ENCODE data around the gene STMND1. TPM values are rescaled to one million over a fixed set of nuclear protein-coding genes. Genes with fewer than 3 reads are reported as not detected.

Gene STMND1
- total and polyA plus RNA-seq, 4 donors: not detected

DNA sequence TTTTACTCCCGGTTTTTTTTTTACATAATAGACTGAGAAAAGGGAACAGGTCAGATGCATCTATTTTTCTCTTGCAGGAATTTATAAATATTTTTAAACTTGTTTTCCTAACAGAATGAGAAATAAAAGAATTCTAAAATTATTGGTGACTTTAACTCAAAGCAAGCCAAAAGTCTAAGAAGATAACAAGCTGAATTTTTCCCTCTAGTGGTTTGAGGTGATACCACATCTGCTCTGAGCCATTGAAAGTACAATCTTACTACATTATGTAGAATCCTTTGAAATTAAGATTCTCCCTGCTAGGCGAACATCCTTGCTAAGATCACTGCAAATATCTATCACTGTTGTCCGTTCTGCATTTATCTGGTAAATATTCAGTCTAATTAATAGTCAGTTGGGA lies 10.7 kb upstream of the STMND1 start:
- H3K36me3 ChIP-seq (ENCODE audit: control insufficient read depth in 1 of 2, insufficient read depth in 2 of 2, low read length in 1 of 2): no peaks in the 10 kb centered on the region
- intact Hi-C loops (cut with DNase I): no loop called here

DNA sequence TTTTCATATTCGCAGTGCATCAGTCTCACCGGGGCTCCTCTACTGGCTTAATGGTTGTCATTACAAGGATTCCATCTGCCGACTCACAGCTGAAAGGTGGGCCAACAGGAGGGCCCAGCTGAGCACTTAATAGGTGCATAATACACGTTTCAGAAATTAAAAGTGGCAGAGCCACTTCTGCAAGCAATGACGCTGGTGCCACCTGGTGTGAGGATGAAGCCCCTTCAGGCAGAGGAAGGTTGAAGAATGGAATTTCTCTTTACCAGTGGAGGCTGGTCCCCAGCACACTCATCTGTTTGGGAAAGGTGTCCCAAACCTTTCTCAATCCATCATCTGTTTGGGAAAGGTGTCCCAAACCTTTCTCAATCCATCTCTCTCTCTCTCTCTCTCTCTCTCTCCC lies 8.2 kb upstream of the STMND1 start:
- intact Hi-C loops (cut with DNase I): no loop called here
- Histone ChIP-seq H3K36me3 (ENCODE audit: control insufficient read depth in 1 of 2, insufficient read depth in 2 of 2, low read length in 1 of 2) (no peaks in the 10 kb centered on the region), H3K9me3 (ENCODE audit: control insufficient read depth, low read length) (no peaks in the 10 kb centered on the region), H3K27me3 (ENCODE audit: control insufficient read depth in 1 of 2, insufficient read depth in 2 of 2, low read length in 1 of 2) (no peaks in the 10 kb centered on the region), H3K4me1 (ENCODE audit: control insufficient read depth in 1 of 2, insufficient read depth in 2 of 2, low read length in 2 of 2) (no peaks in the 10 kb centered on the region), H3K4me3 (ENCODE audit: low read length in 2 of 2) (no peak overlapping the region), H3K27ac (ENCODE audit: low read depth in 1 of 2, low read length in 2 of 2) (no peak overlapping the region)
- WGBS, 2 donors: 49 to 52% methylated on average over 5 of the region's 5 CpGs
- no peak for DNase-seq
- no peak for ATAC-seq (ENCODE audit: low FRiP score)

More for the DNA sequence above, 10.7 kb upstream of the STMND1 start:
- Histone ChIP-seq H3K27me3 (ENCODE audit: control insufficient read depth in 1 of 2, insufficient read depth in 2 of 2, low read length in 1 of 2) (no peaks in the 10 kb centered on the region), H3K4me1 (ENCODE audit: control insufficient read depth in 1 of 2, insufficient read depth in 2 of 2, low read length in 2 of 2) (no peaks in the 10 kb centered on the region), H3K27ac (ENCODE audit: low read depth in 1 of 2, low read length in 2 of 2) (no peak overlapping the region), H3K4me3 (ENCODE audit: low read length in 2 of 2) (no peak overlapping the region), H3K9me3 (ENCODE audit: control insufficient read depth, low read length) (no peaks in the 10 kb centered on the region)
- 87 to 90% methylated on average over 3 of the region's 3 CpGs for WGBS, 2 donors
- ATAC-seq (ENCODE audit: low FRiP score): no peak
- DNase-seq: no peak

DNA sequence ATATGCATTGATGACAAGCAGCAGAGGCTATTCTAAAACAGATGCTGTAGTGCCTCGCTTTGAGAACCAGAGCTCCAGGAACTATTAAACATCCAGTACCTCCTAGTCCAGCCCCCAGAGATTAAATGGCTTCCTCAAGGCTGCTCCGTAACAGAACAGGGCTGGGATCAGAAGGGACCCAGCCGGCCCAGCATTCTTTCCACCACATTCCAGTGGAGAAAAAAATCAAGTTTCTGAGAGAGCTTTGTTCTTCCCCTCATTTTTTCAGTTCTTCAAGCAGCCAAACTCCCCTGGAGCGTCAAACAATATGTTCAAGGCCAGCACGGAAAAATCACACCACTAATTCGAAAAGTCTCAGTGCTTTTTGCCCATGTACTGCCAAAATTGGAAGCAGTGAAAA lies 5.8 kb upstream of the STMND1 start:
- no peaks in the 10 kb centered on the region for H3K9me3 ChIP-seq (ENCODE audit: control insufficient read depth, low read length)
- H3K4me1 ChIP-seq (ENCODE audit: control insufficient read depth in 1 of 2, insufficient read depth in 2 of 2, low read length in 2 of 2): no peaks in the 10 kb centered on the region
- WGBS, 2 donors: 20 to 29% methylated on average over 6 of the region's 6 CpGs
- H3K27me3 ChIP-seq (ENCODE audit: control insufficient read depth in 1 of 2, insufficient read depth in 2 of 2, low read length in 1 of 2): no peaks in the 10 kb centered on the region
- ATAC-seq (ENCODE audit: low FRiP score) (no peak), DNase-seq (no peak)
- H3K27ac ChIP-seq (ENCODE audit: low read depth in 1 of 2, low read length in 2 of 2): no peak overlapping the region
- H3K36me3 ChIP-seq (ENCODE audit: control insufficient read depth in 1 of 2, insufficient read depth in 2 of 2, low read length in 1 of 2): no peaks in the 10 kb centered on the region
- H3K4me3 ChIP-seq (ENCODE audit: low read length in 2 of 2): no peak overlapping the region
- intact Hi-C loops (cut with DNase I): no loop called here

DNA sequence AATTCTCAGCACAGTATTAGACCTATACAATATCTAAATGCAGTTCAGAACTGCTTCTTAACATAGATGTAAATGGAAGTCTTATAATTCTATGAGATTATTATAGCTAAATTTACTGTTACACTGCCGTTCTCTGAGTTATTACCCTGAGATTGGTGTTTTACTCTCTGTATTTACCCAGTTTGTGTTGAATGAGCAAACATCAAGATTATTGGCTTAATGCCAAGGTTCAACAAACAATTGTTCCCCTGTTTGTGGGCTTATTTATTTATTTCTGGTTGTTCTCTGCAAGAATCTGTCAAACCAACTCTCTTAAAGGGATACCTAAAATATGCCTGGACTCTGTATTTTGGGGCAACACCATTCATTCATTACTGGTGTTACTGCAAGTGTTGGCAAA lies 5.2 kb upstream of the STMND1 start:
- Histone ChIP-seq H3K4me1 (ENCODE audit: control insufficient read depth in 1 of 2, insufficient read depth in 2 of 2, low read length in 2 of 2) (no peaks in the 10 kb centered on the region), H3K9me3 (ENCODE audit: control insufficient read depth, low read length) (no peaks in the 10 kb centered on the region), H3K27ac (ENCODE audit: low read depth in 1 of 2, low read length in 2 of 2) (no peak overlapping the region), H3K27me3 (ENCODE audit: control insufficient read depth in 1 of 2, insufficient read depth in 2 of 2, low read length in 1 of 2) (no peaks in the 10 kb centered on the region), H3K36me3 (ENCODE audit: control insufficient read depth in 1 of 2, insufficient read depth in 2 of 2, low read length in 1 of 2) (no peaks in the 10 kb centered on the region), H3K4me3 (ENCODE audit: low read length in 2 of 2) (no peak overlapping the region)
- 66 to 69% methylated on average over 1 of the region's 1 CpG for WGBS, 2 donors
- intact Hi-C loops (cut with DNase I): no loop called here
- ATAC-seq (ENCODE audit: low FRiP score) (no peak), DNase-seq (no peak)

DNA sequence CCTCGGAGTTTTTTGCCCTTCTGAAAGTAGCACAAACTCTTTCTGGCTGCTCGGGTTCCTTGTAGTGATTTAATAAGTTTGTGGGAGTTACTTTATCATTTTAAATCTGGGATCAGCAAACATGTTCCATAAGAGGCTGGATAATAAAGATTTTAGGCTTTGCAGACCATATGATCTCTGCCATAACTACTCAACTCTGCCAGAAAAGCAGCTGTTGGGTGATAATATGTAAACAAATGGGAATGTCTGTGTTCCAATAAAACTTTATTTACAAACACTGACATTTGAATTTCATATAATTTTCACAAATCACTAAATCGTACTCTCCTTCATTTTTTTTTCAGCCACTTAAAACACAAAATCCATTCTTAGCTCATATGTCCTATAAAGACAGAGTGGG lies 3.9 kb upstream of the STMND1 start:
- Histone ChIP-seq H3K4me3 (ENCODE audit: low read length in 2 of 2) (no peak overlapping the region), H3K27ac (ENCODE audit: low read depth in 1 of 2, low read length in 2 of 2) (no peak overlapping the region), H3K4me1 (ENCODE audit: control insufficient read depth in 1 of 2, insufficient read depth in 2 of 2, low read length in 2 of 2) (no peaks in the 10 kb centered on the region), H3K36me3 (ENCODE audit: control insufficient read depth in 1 of 2, insufficient read depth in 2 of 2, low read length in 1 of 2) (no peaks in the 10 kb centered on the region), H3K27me3 (ENCODE audit: control insufficient read depth in 1 of 2, insufficient read depth in 2 of 2, low read length in 1 of 2) (no peaks in the 10 kb centered on the region), H3K9me3 (ENCODE audit: control insufficient read depth, low read length) (no peaks in the 10 kb centered on the region)
- ATAC-seq (ENCODE audit: low FRiP score): no peak
- no peak for DNase-seq
- 76 to 77% methylated on average over 3 of the region's 3 CpGs for WGBS, 2 donors
- intact Hi-C loops (cut with DNase I): no loop called here

DNA sequence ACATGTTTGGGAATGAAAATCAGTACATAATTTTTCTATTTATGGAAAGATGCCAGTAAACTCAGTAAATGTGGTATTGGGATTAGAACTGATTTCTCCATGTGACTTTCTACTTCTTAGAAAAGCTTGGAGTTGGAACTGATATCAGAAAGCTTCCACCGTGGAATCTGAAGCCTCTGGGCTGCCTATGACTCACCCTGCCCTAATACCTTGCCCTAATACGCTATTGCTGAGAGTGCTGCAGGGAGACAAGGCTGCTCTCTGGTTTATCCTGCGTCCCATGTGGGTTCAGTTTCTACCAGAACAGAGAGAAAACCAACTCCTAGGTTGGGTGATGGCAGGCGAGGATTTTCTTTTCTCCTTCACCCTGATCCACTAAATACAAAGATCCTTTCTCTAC lies 3.3 kb upstream of the STMND1 start:
- 71 to 78% methylated on average over 4 of the region's 4 CpGs for WGBS, 2 donors
- ATAC-seq (ENCODE audit: low FRiP score) (no peak), DNase-seq (no peak)
- Histone ChIP-seq H3K4me1 (ENCODE audit: control insufficient read depth in 1 of 2, insufficient read depth in 2 of 2, low read length in 2 of 2) (no peaks in the 10 kb centered on the region), H3K27me3 (ENCODE audit: control insufficient read depth in 1 of 2, insufficient read depth in 2 of 2, low read length in 1 of 2) (no peaks in the 10 kb centered on the region), H3K36me3 (ENCODE audit: control insufficient read depth in 1 of 2, insufficient read depth in 2 of 2, low read length in 1 of 2) (no peaks in the 10 kb centered on the region), H3K9me3 (ENCODE audit: control insufficient read depth, low read length) (no peaks in the 10 kb centered on the region), H3K4me3 (ENCODE audit: low read length in 2 of 2) (no peak overlapping the region), H3K27ac (ENCODE audit: low read depth in 1 of 2, low read length in 2 of 2) (no peak overlapping the region)
- intact Hi-C loops (cut with DNase I): no loop called here

DNA sequence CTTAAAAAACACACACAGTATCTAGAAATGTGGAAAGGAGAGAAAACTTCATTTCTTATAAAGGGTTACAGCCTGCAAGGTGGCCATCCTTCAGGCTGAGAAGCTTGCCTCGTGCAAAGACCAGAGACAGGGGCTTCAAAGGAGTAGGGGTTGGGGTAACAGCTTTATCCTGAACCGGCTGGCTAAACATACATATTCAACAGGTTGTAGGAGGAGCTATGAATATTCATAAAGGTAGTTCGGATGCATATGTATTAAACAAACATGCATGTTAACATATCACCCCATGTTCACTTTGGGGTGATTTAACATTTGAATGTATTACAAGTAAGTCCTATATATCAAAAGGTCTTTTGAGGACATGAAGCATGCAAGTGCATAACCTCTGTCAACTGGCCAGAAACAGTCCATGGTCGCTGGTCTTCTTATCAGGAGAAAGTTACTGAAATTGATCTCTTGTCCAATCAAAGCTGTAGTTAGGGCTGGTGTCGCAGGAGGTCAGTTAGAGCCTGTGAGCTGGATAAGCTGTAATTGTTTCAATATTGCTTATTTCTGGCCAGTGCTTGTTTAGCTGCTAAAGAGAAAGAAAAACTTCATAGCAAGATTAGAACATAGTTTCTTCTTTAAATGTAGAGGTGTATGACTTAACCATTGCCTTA lies 2.3 kb upstream of the STMND1 start:
- H3K9me3 ChIP-seq (ENCODE audit: control insufficient read depth, low read length): no peaks in the 10 kb centered on the region
- 64 to 65% methylated on average over 5 of the region's 5 CpGs for WGBS, 2 donors
- H3K4me1 ChIP-seq (ENCODE audit: control insufficient read depth in 1 of 2, insufficient read depth in 2 of 2, low read length in 2 of 2): no peaks in the 10 kb centered on the region
- intact Hi-C loops (cut with DNase I): no loop called here
- no peaks in the 10 kb centered on the region for H3K27me3 ChIP-seq (ENCODE audit: control insufficient read depth in 1 of 2, insufficient read depth in 2 of 2, low read length in 1 of 2)
- H3K36me3 ChIP-seq (ENCODE audit: control insufficient read depth in 1 of 2, insufficient read depth in 2 of 2, low read length in 1 of 2): no peaks in the 10 kb centered on the region
- H3K4me3 ChIP-seq (ENCODE audit: low read length in 2 of 2): no peak overlapping the region
- no peak overlapping the region for H3K27ac ChIP-seq (ENCODE audit: low read depth in 1 of 2, low read length in 2 of 2)
- ATAC-seq (ENCODE audit: low FRiP score) (no peak), DNase-seq (no peak)

DNA sequence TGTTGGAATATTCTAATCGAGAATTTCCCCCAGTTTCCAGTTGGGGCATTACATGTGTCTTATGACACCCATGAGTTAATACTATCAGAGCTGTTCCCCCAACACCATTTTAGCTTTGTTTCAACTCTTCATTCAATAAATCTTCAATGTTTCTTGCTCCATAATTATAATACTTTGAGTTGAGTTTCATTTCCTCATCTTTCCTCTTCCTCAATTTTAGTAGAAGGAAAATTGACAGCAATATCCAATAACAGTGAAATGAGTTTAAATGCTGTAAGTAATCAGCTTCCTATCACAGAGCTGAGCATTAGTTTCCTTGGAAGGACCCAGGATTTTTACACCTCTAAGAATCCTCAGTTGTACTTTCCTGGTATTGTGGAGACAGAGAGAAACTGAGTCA lies 1.0 kb upstream of the STMND1 start:
- no peak overlapping the region for H3K4me3 ChIP-seq (ENCODE audit: low read length in 2 of 2)
- DNase-seq (no peak), ATAC-seq (ENCODE audit: low FRiP score) (no peak)
- no peaks in the 10 kb centered on the region for H3K27me3 ChIP-seq (ENCODE audit: control insufficient read depth in 1 of 2, insufficient read depth in 2 of 2, low read length in 1 of 2)
- H3K36me3 ChIP-seq (ENCODE audit: control insufficient read depth in 1 of 2, insufficient read depth in 2 of 2, low read length in 1 of 2): no peaks in the 10 kb centered on the region
- H3K9me3 ChIP-seq (ENCODE audit: control insufficient read depth, low read length): no peaks in the 10 kb centered on the region
- intact Hi-C loops (cut with DNase I): no loop called here
- H3K27ac ChIP-seq (ENCODE audit: low read depth in 1 of 2, low read length in 2 of 2): no peak overlapping the region
- 69 to 82% methylated on average over 1 of the region's 1 CpG for WGBS, 2 donors
- no peaks in the 10 kb centered on the region for H3K4me1 ChIP-seq (ENCODE audit: control insufficient read depth in 1 of 2, insufficient read depth in 2 of 2, low read length in 2 of 2)

DNA sequence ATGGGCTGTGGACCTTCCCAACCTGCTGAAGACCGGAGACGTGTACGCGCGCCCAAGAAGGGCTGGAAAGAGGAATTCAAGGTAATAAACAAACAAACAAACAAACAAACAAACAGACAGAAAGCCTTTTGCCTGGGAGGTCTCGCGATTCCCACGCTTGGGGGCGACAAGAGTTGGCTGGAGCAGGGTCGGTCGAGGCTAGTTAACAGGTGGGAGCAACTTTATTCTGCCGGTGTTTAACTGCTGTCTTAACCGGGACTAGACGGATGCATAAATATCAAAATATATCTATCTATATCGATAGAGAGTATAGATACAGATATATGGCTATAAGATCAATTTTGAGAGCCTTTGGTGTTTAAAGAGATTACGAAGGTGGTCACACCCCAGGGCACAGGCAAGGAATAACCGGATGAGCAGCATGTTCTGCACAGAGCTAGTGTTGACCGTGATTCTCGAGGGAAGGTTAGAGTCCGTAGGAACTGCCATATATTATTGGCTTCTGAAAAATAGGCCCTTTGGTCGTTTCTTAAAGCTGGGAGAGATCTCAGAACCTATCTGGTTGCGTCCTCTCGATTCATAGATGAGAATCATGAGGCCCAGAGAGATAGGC lies 514 bp downstream of the STMND1 start:
- Histone ChIP-seq H3K36me3 (ENCODE audit: control insufficient read depth in 1 of 2, insufficient read depth in 2 of 2, low read length in 1 of 2) (no peaks in the 10 kb centered on the region), H3K27ac (ENCODE audit: low read depth in 1 of 2, low read length in 2 of 2) (no peak overlapping the region), H3K27me3 (ENCODE audit: control insufficient read depth in 1 of 2, insufficient read depth in 2 of 2, low read length in 1 of 2) (no peaks in the 10 kb centered on the region), H3K9me3 (ENCODE audit: control insufficient read depth, low read length) (no peaks in the 10 kb centered on the region), H3K4me3 (ENCODE audit: low read length in 2 of 2) (no peak overlapping the region), H3K4me1 (ENCODE audit: control insufficient read depth in 1 of 2, insufficient read depth in 2 of 2, low read length in 2 of 2) (no peaks in the 10 kb centered on the region)
- ATAC-seq (ENCODE audit: low FRiP score) (no peak), DNase-seq (no peak)
- intact Hi-C loops (cut with DNase I): no loop called here
- WGBS, 2 donors: 29 to 30% methylated on average over 23 of the region's 23 CpGs

Measured in aorta (tissue), 5 donors.